ENCODE results near the gene ZNF445.

DNA sequence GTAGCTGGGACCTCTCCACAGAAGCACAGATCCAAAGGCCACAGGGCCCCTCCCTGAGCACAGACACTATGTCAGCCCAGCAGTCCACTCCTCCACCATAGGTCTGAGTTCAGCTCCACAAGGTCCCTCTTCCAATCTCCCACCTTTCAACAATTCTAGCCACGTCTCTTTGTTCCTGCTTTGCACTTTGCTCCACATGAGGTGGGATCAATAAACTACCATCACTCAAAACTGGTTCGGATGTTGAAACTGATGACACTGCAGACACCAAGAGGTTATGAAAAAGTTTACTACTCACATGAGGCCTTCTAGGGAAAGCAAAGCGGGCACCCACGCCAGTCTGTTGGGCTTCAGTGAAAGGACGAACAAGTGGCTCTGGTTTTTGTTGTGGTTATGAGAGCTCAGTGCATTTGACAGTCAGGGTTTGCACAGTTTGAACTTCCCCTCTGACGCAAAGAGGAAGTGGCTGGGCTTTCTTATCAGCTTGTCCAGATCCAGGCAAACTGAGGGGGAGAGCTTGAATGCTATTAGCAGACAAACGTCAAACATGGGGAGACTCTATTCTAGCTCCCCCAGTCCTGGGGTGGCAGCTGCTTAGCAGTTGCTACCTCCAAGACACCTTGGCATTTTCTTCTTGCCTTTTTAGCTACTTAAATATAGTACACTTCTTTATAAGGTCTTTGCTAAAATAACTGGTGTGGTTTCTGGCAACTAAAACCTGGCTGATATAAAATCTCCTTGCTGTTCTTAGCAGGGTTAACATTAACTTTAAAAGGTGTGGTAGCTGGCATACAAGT is 37.8 kb downstream of the ZNF445 start:
- TF ChIP-seq CTCF (IDR thresholded peaks at IDR 0.05) (no peak), EP300 (IDR thresholded peaks at IDR 0.05) (peak; percentile 48), POLR2A (IDR thresholded peaks at IDR 0.05) (no peak), POLR2AphosphoS5 (IDR thresholded peaks at IDR 0.05) (peak; percentile 81 to 91 (median 83))
